MG63 (cell line): ENCODE measurements around the gene TRPM8. TPM values are rescaled to one million over a fixed set of nuclear protein-coding genes. Genes with fewer than 3 reads are reported as not detected.
"Not testable (repeated sequence)": the region's sequence is repeated elsewhere in the genome, so short reads cannot be mapped to it uniquely, and the experiment has no call there.

ENCODE experiments used
- DNase-seq: peaks from one replicate; pipeline ENCODE4 v3.0.0-alpha.2; 2020
- H3K27me3 ChIP-seq: fragments of 250-450 bp; sonication (Bioruptor Pico); 2 replicates; pipeline ENCODE4 v1.5.1; 2020; ENCODE audit warnings: mild to moderate bottlenecking, moderate library complexity
- H3K36me3 ChIP-seq: fragments of 250-450 bp; sonication (Bioruptor Pico); 2 replicates; pipeline ENCODE4 v1.5.1; 2020; ENCODE audit warnings: mild to moderate bottlenecking, moderate library complexity
- H3K4me3 ChIP-seq: fragments of 250-450 bp; sonication (Bioruptor Pico); 2 replicates; pipeline ENCODE4 v1.5.1; 2020; ENCODE audit warnings: mild to moderate bottlenecking, moderate library complexity
- H3K9me3 ChIP-seq: fragments of 250-450 bp; sonication (Bioruptor Pico); 2 replicates; pipeline ENCODE4 v1.5.1; 2020; ENCODE audit warnings: mild to moderate bottlenecking, moderate library complexity
- total RNA-seq: library from RNA; depleted of rRNA; stranded (reverse); fragments of >200 nt; shearing (Covaris generic); gene quantifications from 2 replicates; pipeline ENCODE4 v1.2.3, GENCODE V29; 2014; ENCODE audit warnings: low replicate concordance; rRNA removed

TRPM8 gene
- total RNA-seq: not detected in 2 replicates

GRCh38 chr2:233917116-233917515, at the start of gene TRPM8:
Gene TRPM8 (plus strand): TSS chr2:233917373. CDS start chr2:233926538, 9,165 bp downstream.
- no peaks in the 10 kb centered on the region for H3K9me3 ChIP-seq
- DNase-seq: no peak
- peaks cover 24% of the 10 kb centered on the region for H3K27me3 ChIP-seq
- H3K4me3 ChIP-seq: no peak within 1 kb of the TSS
- no peaks in the 10 kb centered on the region for H3K36me3 ChIP-seq

- peaks cover 8% of the 10 kb centered on the region for H3K9me3 ChIP-seq
- peak; percentile 62 for DNase-seq
- peaks cover 36% of the 10 kb centered on the region for H3K36me3 ChIP-seq
- H3K27me3 ChIP-seq: no peaks in the 10 kb centered on the region
- peak within 1 kb of the TSS; percentile 71 for H3K4me3 ChIP-seq
Observed at GRCh38 chr2:233867993-233868532, 49.1 kb upstream of the TRPM8 start, which contains the start of gene MSL3B. Gene MSL3B (minus strand): TSS chr2:233868386.

GRCh38 chr2:233871432-233871831, 45.7 kb upstream of the TRPM8 start:
- peaks cover 2% of the 10 kb centered on the region; the same call in 1 of the 2 replicates for H3K27me3 ChIP-seq
- H3K9me3 ChIP-seq: peaks cover 10% of the 10 kb centered on the region
- H3K36me3 ChIP-seq: peaks cover 10% of the 10 kb centered on the region
- no peak for DNase-seq
- H3K4me3 ChIP-seq: no peak overlapping the region

DNA sequence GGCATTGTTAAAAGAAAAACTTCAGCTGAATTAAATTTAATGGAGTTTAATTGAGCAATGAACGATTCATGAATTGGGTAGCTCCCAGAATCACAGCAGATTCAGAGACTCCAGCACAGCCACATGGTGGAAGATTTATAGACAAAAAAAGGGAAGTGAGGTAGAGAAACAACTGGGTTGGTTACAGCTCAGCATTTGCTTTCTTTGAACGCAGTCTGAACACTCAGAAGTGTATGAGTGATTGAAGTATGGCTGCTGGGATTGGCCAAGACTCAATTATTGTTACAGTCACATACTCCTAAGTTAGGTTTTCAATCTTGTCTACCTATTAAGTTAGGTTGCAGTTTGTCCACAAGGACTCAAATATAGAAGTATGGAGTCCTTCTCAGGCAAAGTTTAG, 45.0 kb upstream of the TRPM8 start:
- not testable (repeated sequence) for DNase-seq, H3K36me3 ChIP-seq, H3K27me3 ChIP-seq, H3K4me3 ChIP-seq
- H3K9me3 ChIP-seq: peaks cover 11% of the 10 kb centered on the region

DNA sequence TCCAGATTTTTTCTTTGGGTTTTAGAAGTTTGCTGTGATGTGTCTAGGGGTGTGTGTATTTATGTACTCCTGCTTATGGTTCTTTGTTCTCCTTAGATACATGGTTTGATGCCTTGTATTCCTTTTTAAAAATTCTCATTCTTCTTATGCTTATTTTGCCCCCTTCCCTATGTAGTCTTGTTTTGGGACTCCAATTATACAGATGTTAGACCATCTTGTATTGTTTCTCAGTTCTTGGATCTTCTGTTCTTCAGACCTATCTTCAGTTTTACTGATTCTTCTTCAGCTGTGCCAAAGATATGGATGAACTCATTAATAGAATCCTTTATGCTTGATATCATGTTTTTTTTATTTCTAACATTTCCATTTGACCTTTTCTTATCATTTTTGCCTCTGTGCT, 34.8 kb upstream of the TRPM8 start:
- peaks cover 3% of the 10 kb centered on the region for H3K9me3 ChIP-seq
- H3K27me3 ChIP-seq: peaks cover 8% of the 10 kb centered on the region
- no peak overlapping the region for H3K4me3 ChIP-seq
- DNase-seq: no peak
- no peaks in the 10 kb centered on the region for H3K36me3 ChIP-seq

GRCh38 chr2:233892793-233893192, 24.4 kb upstream of the TRPM8 start:
- peak; percentile 35 for DNase-seq
- no peaks in the 10 kb centered on the region for H3K36me3 ChIP-seq
- H3K9me3 ChIP-seq: no peaks in the 10 kb centered on the region
- no peaks in the 10 kb centered on the region; the same call in 1 of the 2 replicates for H3K27me3 ChIP-seq
- H3K4me3 ChIP-seq: no peak overlapping the region

GRCh38 chr2:233896253-233896652, 20.9 kb upstream of the TRPM8 start:
- not testable (repeated sequence) for H3K36me3 ChIP-seq, H3K4me3 ChIP-seq, DNase-seq, H3K9me3 ChIP-seq
- H3K27me3 ChIP-seq: peaks cover 18% of the 10 kb centered on the region

DNA sequence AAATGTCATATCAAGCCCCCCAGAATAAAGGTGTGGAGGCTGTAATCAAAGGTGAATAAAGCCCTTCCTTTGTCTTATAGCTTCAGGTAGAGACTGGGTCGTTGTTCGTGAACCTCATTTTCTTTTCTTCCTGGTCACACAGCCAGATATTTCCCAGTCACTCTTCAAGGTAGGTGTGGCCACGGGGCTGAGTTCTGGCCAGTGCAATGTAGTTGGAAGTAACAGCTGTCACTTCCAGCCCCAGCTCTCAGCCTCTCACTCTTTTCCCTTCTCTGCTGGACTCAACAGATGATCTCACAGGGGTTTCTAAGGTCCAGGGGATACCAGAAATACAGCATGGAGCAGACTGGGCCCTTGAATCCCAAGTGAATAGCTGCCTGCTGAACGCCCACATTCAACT, 15.8 kb upstream of the TRPM8 start:
- H3K9me3 ChIP-seq: no peaks in the 10 kb centered on the region
- H3K36me3 ChIP-seq: no peaks in the 10 kb centered on the region
- H3K27me3 ChIP-seq: peaks cover 20% of the 10 kb centered on the region
- DNase-seq: no peak
- H3K4me3 ChIP-seq: no peak overlapping the region

- Histone ChIP-seq H3K27me3 (peaks cover 20% of the 10 kb centered on the region), H3K4me3 (no peak overlapping the region), H3K36me3 (no peaks in the 10 kb centered on the region), H3K9me3 (no peaks in the 10 kb centered on the region)
- no peak for DNase-seq
Observed at GRCh38 chr2:233901884-233902283, 15.3 kb upstream of the TRPM8 start.

DNA sequence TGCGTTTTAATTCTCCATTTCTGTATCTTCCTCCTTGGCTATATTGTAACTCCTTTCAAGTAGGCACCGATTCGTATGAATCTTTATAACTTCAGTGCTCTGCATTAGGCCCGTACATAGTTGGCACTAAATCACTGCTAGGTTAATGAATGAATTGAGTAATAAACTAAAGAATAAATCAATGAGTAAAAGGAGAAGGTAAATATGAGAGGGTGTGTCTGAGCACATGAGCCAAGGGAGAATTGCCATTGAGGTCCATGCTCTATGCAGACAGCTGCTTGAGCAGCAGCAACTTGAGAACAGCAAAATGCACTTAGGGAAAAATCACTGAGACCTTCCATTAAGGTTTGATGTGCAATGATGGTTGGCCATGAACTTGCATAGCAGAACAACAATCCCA, 11.2 kb upstream of the TRPM8 start:
- no peaks in the 10 kb centered on the region for H3K36me3 ChIP-seq
- no peak overlapping the region for H3K4me3 ChIP-seq
- no peak for DNase-seq
- no peaks in the 10 kb centered on the region for H3K9me3 ChIP-seq
- peaks cover 8% of the 10 kb centered on the region for H3K27me3 ChIP-seq

GRCh38 chr2:233907627-233908026, 9.5 kb upstream of the TRPM8 start:
- no peaks in the 10 kb centered on the region for H3K9me3 ChIP-seq
- no peak for DNase-seq
- peaks cover 2% of the 10 kb centered on the region; the same call in 1 of the 2 replicates for H3K27me3 ChIP-seq
- H3K4me3 ChIP-seq: no peak overlapping the region
- H3K36me3 ChIP-seq: no peaks in the 10 kb centered on the region

DNA sequence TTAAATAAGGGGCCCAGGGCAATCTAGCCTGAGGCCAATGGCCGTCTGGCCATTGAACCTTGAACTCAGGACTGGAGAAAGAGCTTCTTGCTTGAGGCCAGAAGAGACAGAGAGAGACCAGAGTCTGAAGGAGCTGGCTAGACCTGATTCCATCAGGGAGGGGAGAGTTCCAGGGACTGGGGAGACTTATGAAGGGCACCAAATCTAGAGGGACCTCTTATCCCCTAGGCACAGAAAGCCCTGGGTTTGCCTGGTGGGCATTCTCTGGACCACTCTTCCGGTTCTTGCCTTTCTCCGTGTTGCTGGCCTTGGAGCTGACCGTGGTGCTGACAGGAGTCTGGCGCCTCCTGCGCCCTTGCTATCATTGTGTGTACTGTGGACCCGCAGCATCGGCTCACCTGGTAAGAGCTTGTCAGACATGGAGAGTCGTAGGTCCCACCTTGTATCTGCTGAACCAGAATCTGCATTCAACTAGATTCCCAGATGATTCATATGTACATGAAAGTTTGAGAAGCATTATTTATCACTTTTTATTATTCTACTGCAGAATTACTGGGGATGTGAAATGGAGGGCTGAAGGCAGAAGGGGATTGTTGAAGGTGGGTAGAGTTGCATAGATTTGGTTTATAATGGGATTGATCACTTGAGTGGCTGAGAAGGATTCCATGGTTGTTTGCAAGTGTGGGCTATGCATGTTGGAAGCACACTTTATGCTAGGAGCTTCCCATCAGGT, 4.3 kb upstream of the TRPM8 start:
- Histone ChIP-seq H3K4me3 (no peak overlapping the region), H3K9me3 (no peaks in the 10 kb centered on the region), H3K27me3 (peaks cover 23% of the 10 kb centered on the region), H3K36me3 (no peaks in the 10 kb centered on the region)
- peak; percentile 39 for DNase-seq

- no peak overlapping the region for H3K4me3 ChIP-seq
- no peaks in the 10 kb centered on the region for H3K9me3 ChIP-seq
- H3K36me3 ChIP-seq: no peaks in the 10 kb centered on the region
- peaks cover 25% of the 10 kb centered on the region for H3K27me3 ChIP-seq
- DNase-seq: no peak
Observed at GRCh38 chr2:233915128-233915527, 2.0 kb upstream of the TRPM8 start.

- Histone ChIP-seq H3K9me3 (no peaks in the 10 kb centered on the region), H3K27me3 (peaks cover 24% of the 10 kb centered on the region), H3K36me3 (no peaks in the 10 kb centered on the region), H3K4me3 (no peak overlapping the region)
- no peak for DNase-seq
Observed at GRCh38 chr2:233919319-233919718, 2.1 kb downstream of the TRPM8 start.

- Histone ChIP-seq H3K36me3 (no peaks in the 10 kb centered on the region), H3K27me3 (peaks cover 24% of the 10 kb centered on the region), H3K9me3 (no peaks in the 10 kb centered on the region), H3K4me3 (no peak overlapping the region)
- peak; percentile 46 for DNase-seq
Observed at GRCh38 chr2:233919938-233920337, 2.8 kb downstream of the TRPM8 start.

DNA sequence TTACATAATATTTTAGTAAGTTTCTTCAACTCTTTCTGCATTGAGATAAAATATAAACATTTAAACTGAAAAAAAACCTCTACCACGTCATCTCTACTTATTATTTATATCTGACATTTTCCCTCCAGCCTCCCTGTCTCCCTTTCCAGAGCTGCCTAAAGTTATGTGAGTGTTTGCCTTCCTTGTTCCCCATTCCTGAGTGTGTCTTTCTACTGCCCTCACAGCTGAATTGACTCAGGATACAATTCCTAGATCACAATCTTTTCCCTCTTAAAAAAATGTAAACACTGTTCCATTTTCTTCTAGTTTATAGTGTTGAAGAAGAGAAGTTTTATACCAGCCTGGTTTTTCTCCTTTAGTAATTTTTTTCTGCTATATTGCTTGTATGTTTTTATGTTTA, 5.3 kb downstream of the TRPM8 start:
- DNase-seq: no peak
- Histone ChIP-seq H3K9me3 (no peaks in the 10 kb centered on the region), H3K27me3 (peaks cover 7% of the 10 kb centered on the region), H3K4me3 (no peak overlapping the region), H3K36me3 (no peaks in the 10 kb centered on the region)

GRCh38 chr2:233925402-233925801, 8.2 kb downstream of the TRPM8 start:
- DNase-seq: no peak
- H3K27me3 ChIP-seq: no peaks in the 10 kb centered on the region; the same call in 1 of the 2 replicates
- no peaks in the 10 kb centered on the region for H3K9me3 ChIP-seq
- no peaks in the 10 kb centered on the region for H3K36me3 ChIP-seq
- no peak overlapping the region for H3K4me3 ChIP-seq

- H3K9me3 ChIP-seq: no peaks in the 10 kb centered on the region
- H3K27me3 ChIP-seq: no peaks in the 10 kb centered on the region; the same call in 1 of the 2 replicates
- peak; percentile 44 for DNase-seq
- H3K4me3 ChIP-seq: no peak overlapping the region
- H3K36me3 ChIP-seq: no peaks in the 10 kb centered on the region
Observed at GRCh38 chr2:233926806-233927205, 9.6 kb downstream of the TRPM8 start.
